HG03439 (cell line): ENCODE results near the gene TFRC.
"Not testable (repeated sequence)": the region's sequence is repeated elsewhere in the genome, so short reads cannot be mapped to it uniquely, and the experiment has no call there.

Source experiments
- ATAC-seq: cut with Tn5 transposase; IDR thresholded peaks from one replicate; pipeline ENCODE4 v1.9.1; 2021; ENCODE audit warnings: mild to moderate bottlenecking, moderate library complexity; ENCODE audit not compliant: unreplicated experiment

Gene TFRC

DNA sequence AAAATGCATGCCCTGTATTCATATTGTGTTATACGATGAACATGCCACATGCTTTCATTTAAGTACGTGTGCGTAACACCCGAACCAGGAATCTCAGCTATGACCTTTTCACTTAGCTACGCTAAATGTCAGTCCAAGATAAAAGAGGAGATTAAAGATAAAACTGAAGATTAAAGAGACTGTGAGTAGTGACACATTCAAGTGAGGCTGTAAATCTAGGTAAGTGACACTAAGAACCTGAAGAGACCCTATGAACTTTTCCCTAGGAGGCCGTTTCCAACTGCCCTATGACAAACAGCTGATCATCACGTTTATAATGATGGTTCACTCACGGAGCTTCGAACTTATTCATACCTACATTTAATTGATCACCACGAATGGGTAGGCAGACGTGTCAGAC lies 32.2 kb downstream of the TFRC start:
- no peak for ATAC-seq

DNA sequence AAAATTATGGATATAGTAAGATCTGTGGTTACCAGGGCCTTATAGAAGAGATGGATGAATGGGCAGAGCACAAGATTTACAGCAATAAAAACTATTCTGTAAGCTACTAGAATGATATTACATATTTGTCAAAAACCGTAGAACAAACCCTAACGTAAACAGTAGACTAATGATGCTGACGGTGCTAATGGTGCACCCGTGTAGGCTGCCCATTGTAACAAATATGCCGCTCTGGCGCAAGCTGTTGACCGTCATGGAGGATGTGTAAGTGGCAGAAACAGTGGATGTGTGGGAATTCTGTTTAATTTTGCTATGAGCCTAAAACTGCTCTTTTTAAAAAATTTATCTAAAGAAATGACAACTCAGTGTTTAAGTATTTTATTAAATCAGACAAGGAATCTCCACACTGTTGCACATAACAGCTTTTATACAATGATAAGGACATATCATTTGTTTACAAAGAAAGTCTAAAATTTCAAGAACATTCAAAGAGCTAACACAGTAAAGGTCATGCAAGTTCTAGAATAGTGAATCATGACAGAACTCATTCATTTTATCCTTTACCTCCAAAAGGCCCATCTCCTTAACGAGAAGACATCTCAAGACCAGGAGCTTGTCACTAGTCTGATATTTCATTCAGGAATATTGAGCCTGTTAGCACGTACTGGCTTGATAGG lies 32.8 kb downstream of the TFRC start:
- no peak for ATAC-seq

DNA sequence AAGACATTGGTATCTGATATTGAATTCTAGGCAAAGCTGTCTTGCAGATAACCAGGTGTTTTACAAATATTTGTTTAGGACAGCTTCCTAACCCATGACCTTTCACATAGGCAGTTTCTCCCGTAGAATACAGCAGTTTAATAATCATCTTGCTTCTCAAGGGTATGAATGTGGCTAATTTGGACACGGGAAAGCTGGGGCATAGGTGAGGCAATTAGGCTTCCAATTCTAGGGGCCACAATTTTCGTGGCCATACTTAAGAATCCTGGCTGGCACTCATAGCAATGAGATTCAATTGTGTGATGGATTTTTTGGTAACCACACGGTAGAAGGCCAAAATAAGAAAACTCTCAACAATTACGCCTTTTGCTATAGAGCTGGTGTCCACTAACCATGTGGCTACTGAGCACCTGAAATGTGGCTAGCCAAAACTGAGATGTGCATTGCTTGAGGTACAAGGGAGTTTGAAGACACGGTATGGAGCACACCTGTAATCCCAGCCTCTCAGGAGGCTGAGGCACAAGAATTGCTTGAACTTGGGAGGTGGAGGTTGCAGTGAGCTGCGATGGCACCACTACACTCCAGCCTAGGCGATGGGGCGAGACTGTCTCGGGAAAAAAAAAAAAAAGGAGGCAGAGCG lies 34.4 kb downstream of the TFRC start:
- no peak for ATAC-seq

DNA sequence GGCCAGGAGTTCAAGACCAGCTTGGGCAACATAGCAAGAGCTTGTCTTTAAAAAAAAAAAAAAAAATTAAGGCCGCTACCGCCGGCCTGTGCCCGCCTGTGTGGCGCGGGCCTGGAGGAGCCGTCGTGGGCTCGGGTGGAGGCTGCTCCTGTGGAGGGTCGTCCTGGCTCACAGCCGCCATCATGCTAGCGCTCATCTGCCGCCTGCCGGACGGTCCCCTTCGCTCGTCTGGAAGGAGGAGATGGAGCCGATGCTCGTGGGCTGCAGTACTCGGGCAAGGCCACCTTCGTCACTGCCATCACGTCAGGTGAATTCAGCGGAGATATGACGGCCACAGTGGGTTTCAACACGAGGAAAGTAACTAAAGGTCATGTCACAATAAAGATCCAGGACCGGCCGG lies 37.4 kb downstream of the TFRC start:
- ATAC-seq: no peak

DNA sequence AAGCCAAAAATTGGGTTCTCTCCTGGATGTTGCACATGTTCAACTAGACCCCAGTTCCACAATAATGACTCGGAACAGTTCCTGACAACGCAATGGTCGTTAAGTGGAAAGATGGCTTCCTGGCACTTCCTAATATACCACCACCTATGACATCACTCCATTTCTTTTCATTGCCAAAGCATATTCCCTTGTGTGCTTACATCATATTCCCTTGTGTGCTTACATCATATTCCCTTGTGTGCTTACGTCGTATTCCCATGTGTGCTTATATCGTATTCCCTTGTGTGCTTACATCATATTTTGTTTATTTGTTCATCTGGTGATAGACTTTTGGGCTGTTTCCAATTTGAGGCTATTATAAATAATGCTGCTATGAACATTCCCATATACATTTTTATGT lies 39.2 kb downstream of the TFRC start:
- ATAC-seq: no peak

DNA sequence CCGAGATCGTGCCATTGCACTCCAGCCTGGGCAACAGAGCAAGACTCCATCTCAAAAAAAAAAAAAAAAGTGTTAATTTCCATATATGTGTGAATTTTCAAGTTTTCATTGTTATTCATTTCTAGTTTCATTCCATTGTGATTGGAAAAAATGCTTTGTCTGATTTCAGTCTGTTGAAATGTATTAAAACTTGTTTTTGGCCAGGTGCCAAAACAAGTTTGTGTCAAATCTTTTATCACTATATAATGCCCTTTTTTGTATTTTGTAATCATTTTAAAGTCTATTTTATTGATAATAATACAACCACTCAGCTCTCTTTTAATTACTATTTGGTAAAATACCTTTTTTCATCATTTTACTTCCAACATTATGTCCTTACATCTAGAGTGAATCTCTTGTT lies 42.5 kb downstream of the TFRC start:
- no peak for ATAC-seq

DNA sequence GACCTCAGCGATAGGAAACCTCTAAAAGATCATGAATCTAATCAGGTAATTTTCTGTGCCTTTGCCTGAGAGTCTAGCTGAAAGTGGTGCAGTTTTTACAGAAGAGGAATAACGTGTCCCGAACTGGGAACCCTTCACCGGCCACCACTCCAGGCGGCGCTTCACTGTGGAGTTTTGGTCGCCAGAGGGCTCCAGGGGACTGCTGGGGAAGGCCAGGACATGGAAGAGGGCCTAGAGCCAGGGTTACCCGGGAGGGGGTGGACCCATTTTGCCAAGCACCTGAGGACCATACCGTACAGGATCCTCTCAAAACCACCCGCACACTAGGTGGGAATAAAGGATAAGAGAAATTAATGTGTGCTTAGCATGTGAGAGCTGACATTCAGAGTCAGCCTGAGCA lies 55.8 kb downstream of the TFRC start:
- not testable (repeated sequence) for ATAC-seq

DNA sequence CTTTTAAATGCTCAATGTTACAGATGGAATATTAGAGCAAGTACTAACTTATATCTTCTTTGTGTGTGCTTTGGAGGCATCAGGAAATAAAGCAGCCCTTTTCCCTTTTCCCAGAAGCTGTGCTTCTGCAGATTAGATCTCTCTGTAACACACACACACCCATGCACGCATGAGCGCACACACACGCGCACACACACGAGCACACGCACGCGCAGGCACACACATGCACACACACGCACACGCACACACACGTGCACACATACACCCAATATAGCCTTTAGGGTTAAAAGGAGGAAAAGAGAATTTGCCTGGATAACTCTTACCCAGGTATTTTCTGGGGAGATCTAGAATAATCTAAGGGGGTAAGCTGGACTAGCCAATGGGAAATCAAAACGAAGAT lies 56.9 kb downstream of the TFRC start:
- no peak for ATAC-seq

DNA sequence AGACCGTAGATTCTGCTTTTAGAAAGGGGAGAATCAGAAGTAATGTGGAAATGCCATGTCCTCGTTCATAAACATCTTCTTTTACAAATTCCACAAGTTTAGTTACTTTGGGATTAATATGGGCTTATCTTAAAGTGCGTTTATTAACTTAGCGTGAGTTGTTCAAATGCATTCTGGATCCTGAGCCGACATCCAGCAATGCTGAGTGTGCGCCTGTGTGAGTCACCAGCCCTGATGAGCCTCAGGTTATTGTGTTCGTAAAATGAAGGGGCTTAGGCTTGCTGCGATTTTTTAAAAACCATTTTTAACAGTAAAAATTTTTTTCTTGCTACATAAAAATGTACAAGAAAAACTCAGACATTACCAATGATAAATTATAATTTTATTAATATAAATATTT lies 57.9 kb downstream of the TFRC start:
- ATAC-seq: no peak

DNA sequence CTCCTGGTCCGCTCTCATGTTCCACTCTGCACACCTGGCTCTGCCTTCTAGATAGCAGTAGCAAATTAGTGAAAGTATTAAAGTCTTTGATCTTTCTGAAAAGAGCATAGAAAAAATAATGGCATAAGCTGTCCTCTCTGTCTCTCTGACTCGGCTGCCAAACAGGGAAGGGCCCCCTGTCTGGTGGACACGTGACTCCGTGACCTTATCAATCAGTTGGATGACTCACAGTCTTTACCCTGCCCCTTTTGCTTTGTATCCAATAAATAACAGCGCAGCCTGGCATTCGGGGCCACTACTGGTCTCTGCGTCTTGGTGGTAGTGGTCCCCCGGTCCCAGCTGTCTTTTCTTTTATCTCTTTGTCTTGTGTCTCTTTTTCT lies 59.4 kb downstream of the TFRC start:
- not testable (repeated sequence) for ATAC-seq

DNA sequence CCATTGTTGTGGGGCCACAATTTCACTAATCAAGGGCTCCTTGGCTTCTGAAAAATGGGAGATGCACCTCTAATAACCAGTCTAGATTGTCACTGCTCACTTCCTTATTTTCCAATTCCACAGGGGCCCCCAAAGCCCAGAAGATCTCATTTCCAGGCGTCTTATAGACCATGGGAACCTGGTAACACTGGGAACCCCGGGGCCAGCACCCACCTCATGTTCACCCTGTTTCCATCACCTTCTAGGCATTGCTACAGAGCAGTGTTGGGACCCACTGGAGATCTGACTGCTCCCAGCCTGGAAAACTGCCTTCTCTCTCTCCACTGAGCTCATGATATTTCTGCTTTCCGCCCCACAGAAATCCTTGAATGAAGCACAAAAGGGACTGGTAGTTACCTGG lies 61.5 kb downstream of the TFRC start:
- no peak for ATAC-seq

DNA sequence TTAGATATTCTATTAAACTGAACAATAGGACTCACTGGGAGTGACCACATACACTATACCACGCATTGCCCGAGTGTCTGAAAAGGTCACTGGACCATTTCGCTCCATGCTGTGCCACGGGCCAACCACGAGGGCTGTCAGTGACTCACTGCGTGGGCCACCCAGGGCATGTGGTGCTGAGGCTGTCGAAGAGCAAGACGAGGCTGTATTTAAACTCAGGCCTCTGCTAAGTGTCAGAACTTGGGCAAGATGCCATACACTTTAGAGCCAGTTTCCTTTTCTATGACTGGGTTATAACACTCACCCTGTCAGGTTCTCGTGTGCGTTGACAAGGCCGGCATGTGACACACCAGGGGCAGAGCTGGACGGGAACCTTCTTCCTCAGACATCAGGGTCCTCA lies 62.3 kb downstream of the TFRC start:
- ATAC-seq: not testable (repeated sequence)

DNA sequence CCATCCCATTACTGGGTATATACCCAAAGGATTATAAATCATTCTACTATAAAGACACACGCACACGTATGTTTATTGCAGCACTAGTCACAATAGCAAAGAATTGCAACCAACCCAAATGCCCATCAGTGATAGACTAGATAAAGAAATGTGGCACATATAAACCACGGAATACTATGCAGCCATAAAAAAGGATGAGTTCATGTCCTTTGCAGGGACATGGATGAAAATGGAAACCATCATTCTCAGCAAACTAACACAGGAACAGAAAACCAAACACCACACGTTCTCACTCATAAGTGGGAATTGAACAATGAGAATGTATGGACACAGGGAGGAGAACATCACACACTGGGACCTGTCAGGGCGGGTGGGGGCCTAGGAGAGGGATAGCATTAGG lies 63.7 kb downstream of the TFRC start:
- not testable (repeated sequence) for ATAC-seq

DNA sequence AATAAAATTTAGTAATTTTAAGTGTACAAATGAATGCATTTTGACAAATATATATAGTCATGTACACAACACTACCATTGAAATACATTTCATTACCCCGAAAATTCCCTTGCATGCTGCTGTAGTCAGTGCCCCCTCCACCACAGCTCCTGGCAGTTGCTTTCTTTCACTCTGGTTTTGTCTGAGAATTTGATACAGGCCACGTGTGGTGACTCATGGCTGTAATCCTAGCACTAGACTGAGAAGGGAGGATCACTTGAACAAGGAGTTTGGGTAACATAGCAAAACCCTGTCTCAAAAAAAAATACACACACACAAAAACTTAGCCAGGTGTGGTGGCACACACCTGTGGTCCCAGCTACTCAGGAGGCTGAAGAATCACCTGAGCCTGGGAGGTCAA lies 65.4 kb downstream of the TFRC start:
- ATAC-seq: no peak

DNA sequence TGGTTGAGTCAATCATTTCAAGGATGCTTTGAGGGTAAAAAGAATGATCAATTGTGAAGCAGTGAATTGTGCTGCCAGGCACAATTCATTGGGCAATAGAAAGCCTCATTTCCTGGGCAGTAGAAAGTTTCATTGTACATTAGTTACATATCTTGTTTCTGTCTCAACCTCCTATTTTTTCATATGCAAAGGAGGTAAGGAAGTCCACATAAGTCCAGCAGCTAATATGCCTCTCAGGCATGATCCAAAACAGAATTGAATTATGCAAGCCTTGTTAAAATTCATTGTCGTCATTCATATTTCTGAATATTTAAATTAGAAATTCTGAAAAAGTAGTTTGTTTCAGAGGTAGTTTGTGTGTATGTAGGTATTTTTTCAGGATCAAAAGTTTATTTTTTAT lies 65.8 kb downstream of the TFRC start:
- no peak for ATAC-seq

DNA sequence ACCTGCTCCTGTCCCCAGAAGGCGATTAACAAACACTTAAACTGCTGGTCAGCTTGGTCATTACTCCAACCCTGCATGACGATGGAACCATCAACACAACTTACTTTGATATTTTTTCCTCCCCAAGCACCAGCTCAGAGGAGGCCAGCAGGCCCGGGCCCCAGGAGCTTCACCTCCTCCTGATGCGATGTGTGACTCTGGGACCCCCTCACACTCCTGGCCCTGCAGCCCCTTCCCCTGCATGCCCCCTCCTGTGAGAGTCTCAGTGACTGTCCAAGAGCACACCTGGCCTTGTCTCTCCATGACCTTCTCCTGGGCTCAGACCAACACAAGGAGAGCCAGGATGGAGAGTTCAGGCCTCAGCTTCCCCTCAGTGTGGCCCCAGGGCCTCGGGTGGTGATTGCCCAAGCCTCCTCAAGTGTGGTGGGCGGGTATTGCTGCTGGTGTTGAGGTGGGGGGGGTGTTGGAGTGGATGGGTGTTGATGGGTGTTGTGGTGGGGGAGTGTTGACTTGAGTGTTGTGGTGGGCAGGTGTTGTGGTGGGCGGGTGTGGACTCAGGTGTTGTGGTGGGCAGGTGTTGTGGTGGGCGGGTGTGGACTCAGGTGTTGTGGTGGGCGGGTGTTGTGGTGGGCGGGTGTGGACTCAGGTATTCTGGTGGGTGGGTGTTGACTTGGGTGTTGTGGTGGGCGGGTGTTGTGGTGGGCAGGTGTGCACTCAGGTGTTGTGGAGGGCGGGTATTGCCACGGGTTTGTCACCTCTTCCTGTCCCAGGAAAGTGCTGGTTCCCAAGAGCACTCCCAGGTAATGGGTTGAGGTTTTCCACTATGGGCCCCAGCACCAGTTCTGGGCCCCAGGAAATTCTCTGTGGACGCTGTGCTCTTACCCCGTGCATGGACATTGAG lies 68.1 kb downstream of the TFRC start:
- no peak for ATAC-seq

DNA sequence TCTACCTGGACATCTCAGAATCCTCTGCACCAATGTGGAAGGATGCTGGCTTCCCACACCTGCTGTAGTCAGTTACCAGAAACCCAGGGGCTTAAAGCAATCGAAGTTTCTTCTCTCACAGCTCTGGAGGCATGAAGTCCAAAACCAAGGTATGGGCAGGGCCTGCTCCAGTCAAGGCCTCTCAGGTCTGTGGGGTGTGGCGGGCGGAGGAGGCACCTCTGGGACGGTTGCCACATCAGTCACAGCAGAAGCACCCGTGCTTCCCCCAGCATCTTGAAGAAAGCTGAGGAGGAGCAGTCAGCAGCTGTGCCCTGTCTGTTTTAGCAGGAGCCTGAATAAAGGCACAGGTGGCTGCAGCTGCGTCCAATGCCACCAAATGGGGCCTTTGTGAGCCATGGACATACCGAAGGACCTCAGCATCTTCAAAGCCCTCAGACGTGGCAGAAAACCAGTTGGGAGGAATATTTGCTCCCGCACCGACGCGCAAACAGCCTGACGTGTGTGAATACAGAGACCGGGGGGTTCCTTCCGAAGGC lies 68.9 kb downstream of the TFRC start:
- no peak for ATAC-seq

DNA sequence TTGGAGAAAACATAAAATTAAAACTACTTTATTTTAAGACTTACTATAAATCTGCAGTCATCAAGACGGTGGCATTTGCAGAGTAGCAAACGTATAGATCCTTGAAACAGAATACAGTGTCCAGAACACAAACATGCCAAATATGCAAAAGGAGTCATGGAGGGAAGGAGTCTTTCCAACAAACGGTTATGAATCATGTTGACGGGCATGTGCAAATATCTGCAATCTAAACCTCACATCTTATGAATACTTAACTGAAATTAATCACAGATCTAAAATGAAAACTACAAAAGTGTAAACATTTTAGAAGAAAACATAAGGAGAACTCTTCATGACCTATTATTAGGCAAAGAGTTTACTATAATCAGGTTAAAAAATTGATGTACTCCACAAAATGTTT lies 69.4 kb downstream of the TFRC start:
- no peak for ATAC-seq

DNA sequence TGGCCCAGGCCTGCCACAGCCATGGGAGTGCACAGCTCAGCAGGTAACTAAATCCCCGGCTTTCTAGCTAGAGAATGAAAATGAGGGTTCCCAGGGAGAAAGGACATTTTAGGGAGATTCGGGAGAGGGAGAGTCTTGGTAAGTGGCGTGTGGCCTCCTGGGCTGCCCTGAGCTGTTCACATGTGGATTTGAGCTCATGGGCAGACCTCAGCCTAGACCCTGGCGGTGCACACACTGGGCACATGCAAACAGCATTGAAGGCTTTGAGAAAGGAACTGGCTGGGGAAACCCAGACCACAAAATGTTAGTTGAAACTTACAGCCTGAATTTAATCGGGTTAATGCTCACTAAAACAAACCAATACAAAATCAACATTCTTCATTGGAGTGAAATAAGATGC lies 72.4 kb downstream of the TFRC start:
- ATAC-seq: no peak

DNA sequence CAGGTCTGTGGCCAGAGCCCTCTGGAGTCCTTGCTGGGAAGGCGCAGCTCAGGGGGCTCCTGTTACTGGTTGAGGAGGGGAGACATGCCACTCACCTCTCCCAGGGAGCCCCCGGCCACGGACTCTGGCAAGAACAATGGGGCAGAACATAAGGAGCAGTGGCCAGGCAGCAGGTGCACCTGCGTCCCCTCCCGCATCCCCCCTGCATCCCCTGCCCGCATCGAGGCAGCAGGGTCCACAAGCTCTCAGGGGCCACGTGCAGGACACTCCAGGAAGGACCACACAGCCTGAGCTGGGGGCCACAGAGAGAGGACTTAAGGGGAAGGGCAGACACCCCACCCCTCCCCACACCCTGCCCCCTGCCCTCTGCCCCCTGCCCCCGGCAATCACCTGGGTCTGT lies 73.0 kb downstream of the TFRC start:
- no peak for ATAC-seq

DNA sequence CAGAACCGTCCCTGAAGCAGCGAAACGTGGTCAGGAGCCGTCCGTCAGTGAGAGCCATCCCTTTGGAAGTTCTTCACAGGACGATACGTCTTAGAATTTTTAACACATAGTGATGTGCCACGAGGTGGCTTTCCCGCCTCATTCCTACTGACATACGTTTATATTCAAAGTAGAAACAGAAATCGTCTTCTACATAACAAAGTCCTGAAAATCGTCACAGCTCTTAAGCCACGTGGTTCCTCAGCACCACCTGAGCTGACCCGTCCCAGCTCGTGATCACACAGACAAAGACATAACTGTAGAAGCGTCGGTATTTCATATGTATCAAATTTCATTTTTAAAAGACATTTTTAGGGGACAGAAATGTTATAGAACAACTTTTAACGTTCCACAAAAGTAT lies 73.5 kb downstream of the TFRC start:
- no peak for ATAC-seq
